PC-9 (cell line): ENCODE measurements around the gene DLEU7. TPM values are rescaled to one million over a fixed set of nuclear protein-coding genes. Genes with fewer than 3 reads are reported as not detected.

ENCODE experiments used
- BruUV-seq: library from RNA; stranded (reverse); fragments of 400-500 nt; replicated peaks from 2 replicates; lab custom pipeline; 2021; lab: Mats Ljungman, UMichigan
- CTCF ChIA-PET: fragments of 300-600 bp; sonication (Branson Sonifier 250); formaldehyde crosslinking; loops from one replicate; lab custom pipeline; 2022; ENCODE audit warnings: antibody characterized with exemption; lab: Charles Lee
- POLR2A ChIA-PET: fragments of 300-600 bp; sonication (Branson Sonifier 250); formaldehyde crosslinking; loops from one replicate; lab custom pipeline; 2022; ENCODE audit warnings: antibody characterized with exemption; ENCODE audit not compliant: unreplicated experiment; lab: Charles Lee
- DNase-seq, 2 experiments: peaks; one replicate each; pipeline versions ENCODE4 v3.0.0 to v3.0.0-alpha.2; 2015 to 2022; ENCODE audit warnings: mixed read lengths in 1 of 2
- H2AFZ ChIP-seq: fragments of 200-600 bp; sonication (generic); 2 replicates; pipeline ENCODE4 v1.8.1; 2017; ENCODE audit warnings: antibody characterized with exemption
- H3F3A ChIP-seq: fragments of 200-600 bp; sonication (generic); 2 replicates; pipeline ENCODE4 v1.8.1; 2017; ENCODE audit warnings: antibody characterized with exemption, mild to moderate bottlenecking, low read depth; ENCODE audit not compliant: insufficient read depth
- H3K27ac ChIP-seq: fragments of 200-600 bp; sonication (generic); 2 replicates; pipeline ENCODE4 v1.6.1; 2016; ENCODE audit warnings: mixed run types
- H3K27me3 ChIP-seq: fragments of 200-600 bp; sonication (generic); 2 replicates; pipeline ENCODE4 v1.6.1; 2016; ENCODE audit warnings: low read depth, mixed run types; ENCODE audit not compliant: insufficient read depth
- H3K36me3 ChIP-seq: fragments of 200-600 bp; sonication (generic); 2 replicates; pipeline ENCODE4 v1.6.1; 2016; ENCODE audit warnings: low read depth, mixed run types
- H3K4me1 ChIP-seq: fragments of 200-600 bp; sonication (generic); replicated peaks from 2 replicates; pipeline ENCODE4 v1.6.1; 2016; ENCODE audit warnings: mixed run types; ENCODE audit not compliant: insufficient read depth
- H3K4me2 ChIP-seq: fragments of 200-600 bp; sonication (generic); 2 replicates; pipeline ENCODE4 v1.6.1; 2017; ENCODE audit warnings: mixed run types
- H3K4me3 ChIP-seq: fragments of 200-600 bp; sonication (generic); 2 replicates; pipeline ENCODE4 v1.6.1; 2016; ENCODE audit warnings: mixed run types
- H3K79me2 ChIP-seq: fragments of 200-600 bp; sonication (generic); 2 replicates; pipeline ENCODE4 v1.6.1; 2017; ENCODE audit warnings: low read depth, mixed run types
- H3K9me2 ChIP-seq: fragments of 200-600 bp; sonication (generic); 2 replicates; pipeline ENCODE4 v1.8.1; 2017; ENCODE audit warnings: mild to moderate bottlenecking; ENCODE audit not compliant: insufficient read depth
- H3K9me3 ChIP-seq: fragments of 200-600 bp; sonication (generic); 2 replicates; pipeline ENCODE4 v1.8.1; 2016; ENCODE audit warnings: low read depth; ENCODE audit not compliant: insufficient read depth
- H4K20me1 ChIP-seq: fragments of 200-600 bp; sonication (generic); 2 replicates; pipeline ENCODE4 v1.8.1; 2017; ENCODE audit not compliant: insufficient read depth
- EZH2 ChIP-seq: fragments of 200-600 bp; sonication (generic); IDR thresholded peaks from 2 replicates; pipeline ENCODE4 v1.8.0; 2017; ENCODE audit warnings: antibody characterized with exemption, low read depth
- intact Hi-C: fragments of 100-400 bp; cut with micrococcal nuclease; formaldehyde crosslinking; loops from one replicate; pipeline ENCODE4 v1.10.0; 2022; ENCODE audit not compliant: unreplicated experiment
- total RNA-seq: library from RNA; stranded (reverse); gene quantifications from 2 replicates; pipeline ENCODE4 v1.2.3, GENCODE V29; 2021
- TF ChIP-seq, protein P1 (sequence below): fragments of 200-600 bp; sonication (generic); conservative IDR thresholded peaks from 2 replicates; pipeline ENCODE4 v1.6.1; 2017; ENCODE audit warnings: mixed run types, antibody characterized with exemption, mild to moderate bottlenecking, moderate library complexity

Gene DLEU7
- total RNA-seq, 1 experiment from 2014 or later: not detected

DNA sequence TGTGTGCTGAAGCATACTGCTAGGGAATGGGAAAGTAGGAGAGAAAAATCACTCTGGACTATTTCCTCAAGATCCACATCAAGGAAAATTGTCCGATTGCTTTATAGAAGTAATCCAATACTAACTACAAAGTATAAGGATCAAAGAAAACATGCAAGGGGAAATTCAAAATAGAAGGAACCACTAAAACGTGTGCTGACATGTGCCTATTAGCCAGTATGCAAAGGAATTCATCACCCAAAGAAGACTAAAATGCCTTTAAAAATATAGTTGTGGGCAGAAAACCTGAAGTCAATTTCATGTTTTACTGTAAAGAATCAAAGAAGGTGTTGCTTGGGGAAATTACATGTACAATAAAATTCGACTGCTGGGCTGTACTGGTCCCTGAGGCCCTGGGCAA lies 14.3 kb downstream of the DLEU7 start:
- Histone ChIP-seq H3K9me2 (no peaks in the 10 kb centered on the region), H3K9me3 (no peaks in the 10 kb centered on the region), H4K20me1 (no peaks in the 10 kb centered on the region), H3K79me2 (no peaks in the 10 kb centered on the region), H3K27me3 (no peaks in the 10 kb centered on the region), H3K4me2 (no peak overlapping the region), H3K4me3 (no peak overlapping the region), H3K4me1 (no peaks in the 10 kb centered on the region), H2AFZ (no peak overlapping the region), H3K27ac (no peak overlapping the region), H3F3A (no peaks in the 10 kb centered on the region), H3K36me3 (no peaks in the 10 kb centered on the region)
- no TSS peak for BruUV-seq
- TF ChIP-seq, protein P1, sequence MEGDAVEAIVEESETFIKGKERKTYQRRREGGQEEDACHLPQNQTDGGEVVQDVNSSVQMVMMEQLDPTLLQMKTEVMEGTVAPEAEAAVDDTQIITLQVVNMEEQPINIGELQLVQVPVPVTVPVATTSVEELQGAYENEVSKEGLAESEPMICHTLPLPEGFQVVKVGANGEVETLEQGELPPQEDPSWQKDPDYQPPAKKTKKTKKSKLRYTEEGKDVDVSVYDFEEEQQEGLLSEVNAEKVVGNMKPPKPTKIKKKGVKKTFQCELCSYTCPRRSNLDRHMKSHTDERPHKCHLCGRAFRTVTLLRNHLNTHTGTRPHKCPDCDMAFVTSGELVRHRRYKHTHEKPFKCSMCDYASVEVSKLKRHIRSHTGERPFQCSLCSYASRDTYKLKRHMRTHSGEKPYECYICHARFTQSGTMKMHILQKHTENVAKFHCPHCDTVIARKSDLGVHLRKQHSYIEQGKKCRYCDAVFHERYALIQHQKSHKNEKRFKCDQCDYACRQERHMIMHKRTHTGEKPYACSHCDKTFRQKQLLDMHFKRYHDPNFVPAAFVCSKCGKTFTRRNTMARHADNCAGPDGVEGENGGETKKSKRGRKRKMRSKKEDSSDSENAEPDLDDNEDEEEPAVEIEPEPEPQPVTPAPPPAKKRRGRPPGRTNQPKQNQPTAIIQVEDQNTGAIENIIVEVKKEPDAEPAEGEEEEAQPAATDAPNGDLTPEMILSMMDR: no peak
- TF ChIP-seq EZH2: no peak
- intact Hi-C loops: no loop called here
- CTCF ChIA-PET: no interaction called here
- POLR2A ChIA-PET: no interaction called here
- DNase-seq: no peak

DNA sequence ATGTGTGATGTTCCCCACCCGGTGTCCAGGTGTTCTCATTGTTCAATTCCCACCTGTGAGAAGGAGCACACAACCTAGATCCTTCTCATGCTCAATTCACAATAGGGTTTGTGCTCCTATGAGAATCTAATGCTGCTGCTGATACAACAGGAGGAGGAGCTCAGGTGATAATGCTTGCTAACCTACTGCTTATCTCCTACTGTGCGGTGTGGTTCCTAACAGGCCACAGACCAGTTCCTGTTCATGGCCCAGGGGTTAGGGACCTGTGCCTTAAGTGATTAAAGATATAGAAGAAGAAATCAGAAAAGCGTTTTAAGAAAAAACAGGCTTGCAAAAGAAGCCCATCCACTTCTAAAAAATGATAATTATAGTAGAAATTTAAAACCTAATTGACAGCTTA lies 17.5 kb downstream of the DLEU7 start:
- Histone ChIP-seq H4K20me1 (no peaks in the 10 kb centered on the region), H3K4me1 (no peaks in the 10 kb centered on the region), H3F3A (no peaks in the 10 kb centered on the region), H3K4me3 (no peak overlapping the region), H3K36me3 (no peaks in the 10 kb centered on the region), H3K4me2 (no peak overlapping the region), H3K27ac (no peak overlapping the region), H3K9me2 (no peaks in the 10 kb centered on the region), H3K27me3 (no peaks in the 10 kb centered on the region), H3K9me3 (no peaks in the 10 kb centered on the region), H2AFZ (no peak overlapping the region), H3K79me2 (no peaks in the 10 kb centered on the region)
- ChIA-PET POLR2A (no interaction called here), CTCF (no interaction called here)
- BruUV-seq: no TSS peak
- intact Hi-C loops: no loop called here
- no peak for DNase-seq
- no peak for TF ChIP-seq EZH2
- TF ChIP-seq, protein P1: no peak

DNA sequence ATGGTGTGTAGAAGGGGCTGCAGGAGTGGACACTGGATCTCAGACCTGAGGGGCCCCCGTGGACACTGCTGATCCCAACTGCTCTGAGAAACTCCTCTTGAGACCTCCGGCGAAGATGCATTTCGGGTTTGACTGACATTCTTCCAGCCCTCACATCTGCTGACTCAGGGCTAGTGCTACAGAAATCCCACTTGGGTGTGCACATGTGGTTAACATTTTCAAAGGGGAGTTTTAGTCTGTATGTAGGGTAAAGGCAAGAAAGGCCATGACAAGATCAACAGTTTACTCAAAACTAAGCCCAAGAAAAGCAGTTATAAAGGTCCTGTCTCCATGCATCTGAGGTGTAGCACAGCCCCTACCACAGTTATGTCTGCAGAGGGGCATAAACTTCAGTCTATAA lies 31.2 kb downstream of the DLEU7 start:
- H3K27ac ChIP-seq: no peak overlapping the region
- no peaks in the 10 kb centered on the region for H3K27me3 ChIP-seq
- no peaks in the 10 kb centered on the region for H3K4me1 ChIP-seq
- ChIA-PET POLR2A (no interaction called here), CTCF (no interaction called here)
- H3K4me3 ChIP-seq: no peak overlapping the region
- no peaks in the 10 kb centered on the region for H3K36me3 ChIP-seq
- no peak for TF ChIP-seq EZH2
- TF ChIP-seq, protein P1: no peak
- intact Hi-C loops: no loop called here
- no TSS peak for BruUV-seq
- no peak overlapping the region for H3K4me2 ChIP-seq
- no peak overlapping the region for H2AFZ ChIP-seq
- H4K20me1 ChIP-seq: no peaks in the 10 kb centered on the region
- no peaks in the 10 kb centered on the region for H3K79me2 ChIP-seq
- H3K9me3 ChIP-seq: no peaks in the 10 kb centered on the region
- no peaks in the 10 kb centered on the region for H3F3A ChIP-seq
- DNase-seq: no peak
- no peaks in the 10 kb centered on the region for H3K9me2 ChIP-seq
